Kidney (tissue), 14 donors: Measurements from ENCODE around the gene WRNIP1. TPM values are rescaled to one million over a fixed set of nuclear protein-coding genes. Genes with fewer than 3 reads are reported as not detected.

Experiments
- DNase-seq, 5 donors: peaks; one replicate each; pipeline ENCODE4 v3.0.0-alpha.2; 2013 to 2020
- FAIRE-seq: peaks from 2 replicates; lab custom pipeline; 2012; peaks lifted over from hg19 to GRCh38; lab: Jason Lieb, UNC
- H3K27ac ChIP-seq, 2 donors: one replicate each; pipeline ENCODE4 v1.7.0; 2013; ENCODE audit warnings: low read depth in 2 of 2, low read length in 2 of 2, inconsistent platforms in 1 of 2
- H3K27me3 ChIP-seq: one replicate; pipeline ENCODE4 v1.7.1; 2013; ENCODE audit warnings: low read length, inconsistent platforms; ENCODE audit not compliant: control insufficient read depth, insufficient read depth
- H3K36me3 ChIP-seq, 3 donors: one replicate each; pipeline versions ENCODE4 v1.7.0 to v1.7.1; 2013; ENCODE audit warnings: low read length in 3 of 3, control low read depth in 1 of 3, inconsistent platforms in 1 of 3; ENCODE audit not compliant: insufficient read depth in 3 of 3, control insufficient read depth in 2 of 3
- H3K4me1 ChIP-seq, 3 donors: one replicate each; pipeline versions ENCODE4 v1.7.0 to v1.7.1; 2013; ENCODE audit warnings: low read length in 3 of 3, inconsistent platforms in 1 of 3, low read depth in 1 of 3; ENCODE audit not compliant: control insufficient read depth in 2 of 3, insufficient read depth in 2 of 3
- H3K4me3 ChIP-seq, 3 donors: one replicate each; pipeline versions ENCODE4 v1.7.0 to v1.8.1; 2013; ENCODE audit warnings: low read length in 3 of 3, control low read depth in 1 of 3, inconsistent platforms in 1 of 3
- H3K9ac ChIP-seq, 3 donors: one replicate each; pipeline versions ENCODE4 v1.7.0 to v1.7.1; 2013; ENCODE audit warnings: low read length in 3 of 3, control low read depth in 1 of 3, inconsistent platforms in 1 of 3
- H3K9me3 ChIP-seq, 3 donors: one replicate each; pipeline versions ENCODE4 v1.7.0 to v1.7.1; 2013; ENCODE audit warnings: low read length in 3 of 3, control low read depth in 1 of 3, inconsistent platforms in 1 of 3; ENCODE audit not compliant: control insufficient read depth in 2 of 3, insufficient read depth in 1 of 3
- intact Hi-C: fragments of 100-400 bp; cut with DNase I; formaldehyde crosslinking; loops from one replicate; pipeline ENCODE4 v1.11.1; 2022
- polyA plus RNA-seq: library from polyadenylated mRNA; stranded (reverse); fragments of 350-450 nt; fragmentation: Illumina TruSeq; extraction: RNeasy Lipid Tissue Mini Kit (QIAGEN cat#74804); gene quantifications from one replicate; pipeline ENCODE4 v1.2.3, GENCODE V29; 2014; ENCODE audit warnings: low read depth, low replicate concordance; ENCODE audit not compliant: insufficient read depth
- total RNA-seq: library from RNA; stranded (reverse); fragmentation: NEBNext Ultra II Directional; extraction: Animal tissue kit (Norgen Biotek cat#: 25700); gene quantifications from one replicate; pipeline ENCODE4 v1.2.1, GENCODE V29; 2021
- TF ChIP-seq, protein P1 (sequence below): IDR thresholded peaks from 3 replicates; pipeline ENCODE4 v1.5.1; 2012; ENCODE audit warnings: mild to moderate bottlenecking, moderate library complexity, borderline replicate concordance; ENCODE audit not compliant: insufficient read depth; ENCODE audit errors: extremely low read depth
- donor health status: control.
- donor health status: control.
- donor health status: control.
- donor health status: control.
- donor health status: control.
- donor health status: DM: yes; HTN: yes; CAD: no.
- donor health status: Normal renal cell carcinoma (clear cell type).

WRNIP1 gene
- total and polyA plus RNA-seq, 2 donors from 2014 or later, result 38.0 to 46.3 TPM

DNA sequence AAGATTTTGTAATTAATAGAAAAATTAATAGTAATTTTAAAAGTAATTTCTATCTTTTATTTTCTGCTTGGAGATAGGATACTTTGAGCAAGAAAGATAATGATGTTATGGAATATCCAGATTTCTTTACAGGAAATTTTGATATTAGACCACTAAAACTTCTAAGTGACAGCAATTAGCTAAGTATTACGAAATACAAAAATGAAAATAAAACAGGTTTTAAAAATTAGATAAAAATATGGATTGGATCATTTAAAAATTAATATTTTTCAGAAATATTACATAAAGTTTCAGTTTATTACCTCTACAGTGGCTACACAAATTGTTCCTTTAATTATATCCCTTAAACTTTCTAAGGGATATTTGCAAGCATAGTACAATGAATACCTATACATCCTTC lies 10.3 kb upstream of the WRNIP1 start:
- no peak for DNase-seq
- intact Hi-C loops, result no loop called here
- Histone ChIP-seq H3K9ac (no peak overlapping the region), H3K36me3 (no peaks in the 10 kb centered on the region), H3K4me1 (peaks cover 0 to 9% (median 0%) of the 10 kb centered on the region in 3 donors), H3K27me3 (no peaks in the 10 kb centered on the region), H3K9me3 (no peaks in the 10 kb centered on the region), H3K4me3 (no peak overlapping the region), H3K27ac (no peak overlapping the region)
- FAIRE-seq, result no peak
- TF ChIP-seq, protein P1, sequence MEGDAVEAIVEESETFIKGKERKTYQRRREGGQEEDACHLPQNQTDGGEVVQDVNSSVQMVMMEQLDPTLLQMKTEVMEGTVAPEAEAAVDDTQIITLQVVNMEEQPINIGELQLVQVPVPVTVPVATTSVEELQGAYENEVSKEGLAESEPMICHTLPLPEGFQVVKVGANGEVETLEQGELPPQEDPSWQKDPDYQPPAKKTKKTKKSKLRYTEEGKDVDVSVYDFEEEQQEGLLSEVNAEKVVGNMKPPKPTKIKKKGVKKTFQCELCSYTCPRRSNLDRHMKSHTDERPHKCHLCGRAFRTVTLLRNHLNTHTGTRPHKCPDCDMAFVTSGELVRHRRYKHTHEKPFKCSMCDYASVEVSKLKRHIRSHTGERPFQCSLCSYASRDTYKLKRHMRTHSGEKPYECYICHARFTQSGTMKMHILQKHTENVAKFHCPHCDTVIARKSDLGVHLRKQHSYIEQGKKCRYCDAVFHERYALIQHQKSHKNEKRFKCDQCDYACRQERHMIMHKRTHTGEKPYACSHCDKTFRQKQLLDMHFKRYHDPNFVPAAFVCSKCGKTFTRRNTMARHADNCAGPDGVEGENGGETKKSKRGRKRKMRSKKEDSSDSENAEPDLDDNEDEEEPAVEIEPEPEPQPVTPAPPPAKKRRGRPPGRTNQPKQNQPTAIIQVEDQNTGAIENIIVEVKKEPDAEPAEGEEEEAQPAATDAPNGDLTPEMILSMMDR, result no peak

GRCh38 chr6:2755456-2755855 lies 9.7 kb upstream of the WRNIP1 start:
- FAIRE-seq (no peak), DNase-seq (no peak)
- Histone ChIP-seq H3K9me3 (no peaks in the 10 kb centered on the region), H3K27ac (no peak overlapping the region), H3K9ac (no peak overlapping the region), H3K4me1 (peaks cover 0 to 9% (median 0%) of the 10 kb centered on the region in 3 donors), H3K27me3 (no peaks in the 10 kb centered on the region), H3K4me3 (no peak overlapping the region), H3K36me3 (no peaks in the 10 kb centered on the region)
- TF ChIP-seq, protein P1, result no peak
- intact Hi-C loops, result no loop called here

GRCh38 chr6:2756241-2756640 lies 9.0 kb upstream of the WRNIP1 start:
- DNase-seq, result no peak
- no peaks in the 10 kb centered on the region for H3K36me3 ChIP-seq
- peaks cover 0 to 9% (median 0%) of the 10 kb centered on the region in 3 donors for H3K4me1 ChIP-seq
- H3K27me3 ChIP-seq, result no peaks in the 10 kb centered on the region
- intact Hi-C loops, result no loop called here
- H3K9ac ChIP-seq, result no peak overlapping the region
- no peaks in the 10 kb centered on the region for H3K9me3 ChIP-seq
- no peak for FAIRE-seq
- TF ChIP-seq, protein P1, result no peak
- H3K4me3 ChIP-seq, result no peak overlapping the region
- no peak overlapping the region for H3K27ac ChIP-seq

DNA sequence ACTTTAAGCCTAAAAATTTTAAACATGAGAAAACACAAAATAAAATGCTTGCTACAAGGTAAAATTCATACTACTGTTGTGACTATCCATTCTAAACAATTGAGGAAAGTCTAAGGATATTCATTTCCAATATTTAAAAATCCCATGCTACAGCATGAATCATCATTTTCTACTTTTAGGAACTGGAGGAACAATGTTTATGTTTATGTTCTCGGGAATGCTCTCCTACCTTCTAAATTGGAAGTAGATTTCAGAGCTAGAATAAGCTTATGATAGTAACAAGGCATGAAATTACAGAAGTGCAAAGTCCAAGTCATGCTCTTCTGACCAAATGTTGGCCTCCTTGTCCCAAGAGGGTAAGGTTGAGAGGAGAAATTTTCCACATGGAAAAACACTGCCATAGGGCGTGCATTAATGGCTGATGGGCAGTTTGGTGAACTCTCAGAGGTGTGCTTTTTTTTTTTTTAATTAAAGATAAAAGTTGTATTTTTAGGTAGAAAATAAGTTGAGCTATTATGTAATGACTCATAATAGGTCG lies 8.4 kb upstream of the WRNIP1 start:
- Histone ChIP-seq H3K36me3 (no peaks in the 10 kb centered on the region), H3K27me3 (no peaks in the 10 kb centered on the region), H3K27ac (no peak overlapping the region), H3K9me3 (no peaks in the 10 kb centered on the region), H3K4me1 (peaks cover 0 to 9% (median 0%) of the 10 kb centered on the region in 3 donors), H3K9ac (no peak overlapping the region), H3K4me3 (no peak overlapping the region)
- DNase-seq (no peak), FAIRE-seq (no peak)
- intact Hi-C loops, result no loop called here
- TF ChIP-seq, protein P1, result no peak
